Loucy (cell line): ENCODE measurements around the gene TMEM253.

Source experiments
- EZH2phosphoT487 ChIP-seq: fragments of 200-600 bp; IDR thresholded peaks from 2 replicates; pipeline ENCODE4 v1.6.1; 2018; ENCODE audit warnings: antibody characterized with exemption, mild to moderate bottlenecking, moderate library complexity, borderline replicate concordance
- TF ChIP-seq, protein P1 (sequence below): fragments of 200-600 bp; sonication (generic); conservative IDR thresholded peaks from 2 replicates; pipeline ENCODE4 v1.5.1; 2014; ENCODE audit warnings: mild to moderate bottlenecking, antibody characterized with exemption, low read length

DNA sequence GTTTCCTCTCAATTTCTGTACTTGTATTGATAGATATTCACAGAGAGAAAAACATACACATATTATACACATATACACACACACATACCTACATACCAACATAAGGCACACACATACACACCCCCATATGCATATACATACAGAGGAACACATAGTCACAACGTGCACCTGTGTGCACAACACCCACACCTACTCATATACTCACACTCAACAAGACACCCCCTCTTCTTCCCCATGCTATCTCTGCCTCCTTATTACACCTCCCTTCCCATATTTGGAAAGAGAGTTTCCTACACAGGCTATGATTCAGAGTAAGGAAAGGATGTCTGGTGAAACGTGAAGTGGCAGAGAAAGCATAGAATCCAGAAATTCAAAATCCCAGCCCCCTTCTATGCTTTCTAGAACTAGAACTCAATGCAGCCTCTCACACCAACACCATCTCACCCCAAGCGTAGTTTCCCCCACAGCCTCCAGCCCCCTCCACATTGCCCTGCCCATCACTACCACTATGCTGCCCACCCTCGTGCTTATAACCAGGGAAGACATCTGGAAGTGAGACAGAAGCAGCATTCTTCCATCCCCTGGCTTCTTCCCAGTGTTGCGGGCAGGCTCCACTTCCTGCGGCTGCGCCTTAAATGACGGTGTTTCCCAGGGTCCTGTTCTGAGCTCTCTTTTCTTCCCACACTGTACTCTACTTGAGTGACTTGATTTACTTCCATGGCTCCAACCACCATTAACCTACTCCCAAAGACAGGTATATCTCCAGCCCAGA, 40.8 kb upstream of the TMEM253 start:
- TF ChIP-seq, protein P1, sequence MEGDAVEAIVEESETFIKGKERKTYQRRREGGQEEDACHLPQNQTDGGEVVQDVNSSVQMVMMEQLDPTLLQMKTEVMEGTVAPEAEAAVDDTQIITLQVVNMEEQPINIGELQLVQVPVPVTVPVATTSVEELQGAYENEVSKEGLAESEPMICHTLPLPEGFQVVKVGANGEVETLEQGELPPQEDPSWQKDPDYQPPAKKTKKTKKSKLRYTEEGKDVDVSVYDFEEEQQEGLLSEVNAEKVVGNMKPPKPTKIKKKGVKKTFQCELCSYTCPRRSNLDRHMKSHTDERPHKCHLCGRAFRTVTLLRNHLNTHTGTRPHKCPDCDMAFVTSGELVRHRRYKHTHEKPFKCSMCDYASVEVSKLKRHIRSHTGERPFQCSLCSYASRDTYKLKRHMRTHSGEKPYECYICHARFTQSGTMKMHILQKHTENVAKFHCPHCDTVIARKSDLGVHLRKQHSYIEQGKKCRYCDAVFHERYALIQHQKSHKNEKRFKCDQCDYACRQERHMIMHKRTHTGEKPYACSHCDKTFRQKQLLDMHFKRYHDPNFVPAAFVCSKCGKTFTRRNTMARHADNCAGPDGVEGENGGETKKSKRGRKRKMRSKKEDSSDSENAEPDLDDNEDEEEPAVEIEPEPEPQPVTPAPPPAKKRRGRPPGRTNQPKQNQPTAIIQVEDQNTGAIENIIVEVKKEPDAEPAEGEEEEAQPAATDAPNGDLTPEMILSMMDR = no peak
- TF ChIP-seq EZH2phosphoT487 = no peak
